H1 (cell line): ENCODE measurements around the gene IDH3A. TPM values are rescaled to one million over a fixed set of nuclear protein-coding genes. Genes with fewer than 3 reads are reported as not detected.

ENCODE experiments used
- CTCF ChIA-PET: fragments of 300-600 bp; sonication (Branson Sonifier 250); formaldehyde crosslinking; loops from one replicate; lab custom pipeline; 2021; ENCODE audit not compliant: partially characterized antibody; lab: Charles Lee
- POLR2A ChIA-PET: fragments of 300-600 bp; sonication (Branson Sonifier 250); formaldehyde crosslinking; loops from one replicate; lab custom pipeline; 2021; ENCODE audit warnings: inconsistent platforms; ENCODE audit not compliant: partially characterized antibody; lab: Charles Lee
- DNase-seq, 2 experiments: peaks; one replicate each; pipeline versions ENCODE4 v3.0.0 to v3.0.0-alpha.2; 2010 to 2022; ENCODE audit warnings: low spot score in 2 of 2, low read depth in 1 of 2, mixed read lengths in 1 of 2
- FAIRE-seq: peaks from 2 replicates; lab custom pipeline; 2011; peaks lifted over from hg19 to GRCh38; lab: Jason Lieb, UNC
- H2AFZ ChIP-seq: 2 replicates; pipeline ENCODE4 v1.8.1; 2012; ENCODE audit warnings: low read length, inconsistent platforms
- H2AK5ac ChIP-seq: 2 replicates; pipeline ENCODE4 v1.6.1; 2013; ENCODE audit warnings: low read depth, low read length
- H2BK120ac ChIP-seq: replicated peaks from 2 replicates; pipeline ENCODE3; 2013; ENCODE audit warnings: low read depth, low read length, inconsistent platforms
- H2BK12ac ChIP-seq: 2 replicates; pipeline ENCODE4 v1.6.1; 2013; ENCODE audit warnings: low read depth, low read length
- H2BK15ac ChIP-seq: 2 replicates; pipeline ENCODE4 v1.6.1; 2013; ENCODE audit warnings: low read length
- H2BK20ac ChIP-seq: 2 replicates; pipeline ENCODE4 v1.6.1; 2013; ENCODE audit warnings: low read length
- H2BK5ac ChIP-seq: 2 replicates; pipeline ENCODE4 v1.6.1; 2013; ENCODE audit warnings: low read depth, low read length
- H3K14ac ChIP-seq: 2 replicates; pipeline ENCODE4 v1.6.1; 2013; ENCODE audit warnings: inconsistent platforms; ENCODE audit not compliant: insufficient read length
- H3K18ac ChIP-seq: 2 replicates; pipeline ENCODE4 v1.6.1; 2013; ENCODE audit warnings: low read length; ENCODE audit errors: extremely low read depth
- H3K23ac ChIP-seq: 2 replicates; pipeline ENCODE4 v1.6.1; 2013; ENCODE audit warnings: inconsistent platforms; ENCODE audit not compliant: insufficient read length
- H3K23me2 ChIP-seq: 2 replicates; pipeline ENCODE4 v1.6.1; 2013; ENCODE audit warnings: low read depth, low read length
- H3K27ac ChIP-seq: 2 replicates; pipeline ENCODE4 v1.6.1; 2011; ENCODE audit warnings: low read depth, low read length, inconsistent platforms
- H3K27me3 ChIP-seq, 4 experiments: replicated peaks in 1 of 4; 1 replicate in 1 of 4; 2 replicates in 3 of 4; pipeline versions ENCODE4 v1.6.1 to v1.8.1; 2011 to 2013; ENCODE audit warnings: low read length in 3 of 4, mild to moderate bottlenecking in 3 of 4, inconsistent platforms in 2 of 4, mixed read lengths in 2 of 4, moderate library complexity in 1 of 4; ENCODE audit not compliant: control insufficient read depth in 3 of 4, insufficient read depth in 3 of 4; ENCODE audit errors: extremely low read depth in 1 of 4
- H3K36me3 ChIP-seq, 4 experiments: 2 replicates each; pipeline versions ENCODE4 v1.6.1 to v1.8.1; 2011 to 2013; ENCODE audit warnings: mild to moderate bottlenecking in 4 of 4, low read length in 3 of 4, moderate library complexity in 2 of 4, control low read depth in 1 of 4, inconsistent platforms in 1 of 4; ENCODE audit not compliant: insufficient read depth in 4 of 4, control insufficient read depth in 2 of 4
- H3K4ac ChIP-seq: replicated peaks from 2 replicates; pipeline ENCODE3; 2013; ENCODE audit warnings: low read length, low read depth, mixed read lengths, inconsistent platforms; ENCODE audit not compliant: insufficient read length
- H3K4me1 ChIP-seq, 4 experiments: replicated peaks in 1 of 4; 1 replicate in 1 of 4; 2 replicates in 3 of 4; pipeline versions ENCODE4 v1.6.1 to v1.8.1; 2011 to 2013; ENCODE audit warnings: low read length in 3 of 4, inconsistent platforms in 2 of 4, mixed read lengths in 1 of 4; ENCODE audit not compliant: insufficient read depth in 4 of 4, control insufficient read depth in 3 of 4
- H3K4me2 ChIP-seq, 2 experiments: 2 replicates each; pipeline versions ENCODE4 v1.6.1 to v1.8.1; 2011 to 2013; ENCODE audit warnings: low read depth in 2 of 2, low read length in 2 of 2, control low read depth in 1 of 2, inconsistent platforms in 1 of 2, mild to moderate bottlenecking in 1 of 2; ENCODE audit not compliant: insufficient read depth in 1 of 2
- H3K4me3 ChIP-seq, 4 experiments: fragments of 200-600, 300-600 bp in 1 of 4; sonication (generic), shearing (Covaris generic), sonication (Bioruptor Twin) in 1 of 4; 2 replicates each; pipeline versions ENCODE4 v1.5.1 to v1.8.1; 2011 to 2016; ENCODE audit warnings: low read length in 4 of 4, low read depth in 3 of 4, control low read depth in 2 of 4, inconsistent platforms in 2 of 4, mild to moderate bottlenecking in 2 of 4, mixed read lengths in 1 of 4, moderate library complexity in 1 of 4; ENCODE audit not compliant: insufficient read depth in 2 of 4; ENCODE audit errors: extremely low read depth in 1 of 4
- H3K56ac ChIP-seq: replicated peaks from 2 replicates; pipeline ENCODE3; 2013; ENCODE audit warnings: low read depth, mild to moderate bottlenecking, mixed read lengths, low read length, inconsistent platforms; ENCODE audit not compliant: insufficient read length
- H3K79me1 ChIP-seq: 2 replicates; pipeline ENCODE4 v1.6.1; 2013; ENCODE audit warnings: low read depth, low read length, control low read depth
- H3K79me2 ChIP-seq, 2 experiments: 2 replicates each; pipeline versions ENCODE4 v1.6.1 to v1.8.1; 2012 to 2013; ENCODE audit warnings: low read length in 2 of 2, mild to moderate bottlenecking in 2 of 2, inconsistent platforms in 1 of 2; ENCODE audit not compliant: insufficient read depth in 2 of 2, control insufficient read depth in 1 of 2
- H3K9ac ChIP-seq, 4 experiments: replicated peaks in 1 of 4; 1 replicate in 1 of 4; 2 replicates in 3 of 4; pipeline versions ENCODE4 v1.6.1 to v1.8.1; 2011 to 2013; ENCODE audit warnings: low read depth in 3 of 4, low read length in 3 of 4, control low read depth in 2 of 4, mild to moderate bottlenecking in 2 of 4, moderate library complexity in 2 of 4, inconsistent platforms in 1 of 4; ENCODE audit errors: extremely low read depth in 1 of 4
- H3K9me3 ChIP-seq, 2 experiments: 2 replicates each; pipeline versions ENCODE4 v1.6.1 to v1.8.1; 2012 to 2013; ENCODE audit warnings: mild to moderate bottlenecking in 2 of 2, moderate library complexity in 2 of 2, control low read depth in 1 of 2, inconsistent platforms in 1 of 2, low read depth in 1 of 2, low read length in 1 of 2, mixed read lengths in 1 of 2; ENCODE audit not compliant: insufficient read depth in 2 of 2
- H4K20me1 ChIP-seq, 2 experiments: replicated peaks in 1 of 2; 2 replicates each; pipeline versions ENCODE3 to v1.8.1; 2011 to 2013; ENCODE audit warnings: inconsistent platforms in 2 of 2, low read length in 2 of 2, mild to moderate bottlenecking in 1 of 2; ENCODE audit not compliant: insufficient read depth in 2 of 2, control insufficient read depth in 1 of 2
- H4K5ac ChIP-seq: 2 replicates; pipeline ENCODE4 v1.6.1; 2013; ENCODE audit warnings: low read length, low read depth, mixed read lengths, inconsistent platforms; ENCODE audit not compliant: insufficient read length
- H4K8ac ChIP-seq: 2 replicates; pipeline ENCODE4 v1.8.0; 2013; ENCODE audit warnings: mild to moderate bottlenecking, moderate library complexity, low read length, inconsistent platforms; ENCODE audit not compliant: insufficient read depth; ENCODE audit errors: extremely low read depth
- H4K91ac ChIP-seq: replicated peaks from 2 replicates; pipeline ENCODE3; 2013; ENCODE audit warnings: low read length, mixed read lengths, inconsistent platforms; ENCODE audit not compliant: insufficient read length
- GTF2F1 ChIP-seq: IDR thresholded peaks from 2 replicates; pipeline ENCODE4 v1.6.1; 2012; ENCODE audit warnings: low read depth, low read length, improper control_type of control experiment, borderline replicate concordance
- POU5F1 ChIP-seq: IDR thresholded peaks from 2 replicates; pipeline ENCODE4 v1.6.1; 2011; ENCODE audit warnings: low read depth, mild to moderate bottlenecking, low read length, moderate library complexity
- SP4 ChIP-seq: IDR thresholded peaks from 2 replicates; pipeline ENCODE4 v1.6.1; 2012; ENCODE audit warnings: low read length, inconsistent platforms
- WGBS, 2 experiments: shearing (Covaris generic) in 1 of 2; methylation state at CpG; one replicate each; pipeline versions ENCODE4 v1.1.6 to v1.1.7; 2013 to 2015; ENCODE audit warnings: low lambda C conversion rate in 2 of 2, mixed read lengths in 2 of 2, inconsistent platforms in 1 of 2, low coverage in 1 of 2, missing lambda C conversion rate in 1 of 2; ENCODE audit not compliant: insufficient replicate concordance in 2 of 2, insufficient coverage in 1 of 2, insufficient read length in 1 of 2; ENCODE audit errors: extremely low coverage in 1 of 2, missing lambda C conversion rate in 1 of 2; 5-methylcytosine and 5-hydroxymethylcytosine counted together
- polyA plus RNA-seq, 7 experiments: library from polyadenylated mRNA; depleted of rRNA in 3 of 7; stranded (reverse) in 5 of 7; unstranded in 2 of 7; fragments of >200 nt in 5 of 7; fragments of 200-250 nt in 2 of 7; gene quantifications; 1 replicate in 5 of 7; 2 replicates in 1 of 7; 4 replicates in 1 of 7; pipeline versions ENCODE4 v1.2.1 to v1.2.3, GENCODE V29; 2011 to 2013; ENCODE audit warnings: missing spikeins in 2 of 7, mixed read lengths in 2 of 7
- total RNA-seq: library from RNA; stranded (reverse); fragmentation: NEBNext Ultra II Directional; extraction: Animal tissue kit (Norgen Biotek cat#: 25700); gene quantifications from 2 replicates; pipeline ENCODE4 v1.2.1, GENCODE V29; 2021

Gene IDH3A
- total and polyA plus RNA-seq, 2 of the 8 experiments (the other 6 are each of a cell fraction or from before 2014, with no cell fraction given), result 23.4 to 36.8 TPM

- H3K9me3 ChIP-seq, result no peaks in the 10 kb centered on the region
Measured at GRCh38 chr15:78170848-78171773, 21.9 kb downstream of the IDH3A start.

More at GRCh38 chr15:78170848-78171773, 21.9 kb downstream of the IDH3A start:
- no peak overlapping the region for H3K23ac ChIP-seq
- POLR2A ChIA-PET, result no interaction called here
- H3K27me3 ChIP-seq, result no peaks in the 10 kb centered on the region
- H3K4me1 ChIP-seq, result no peaks in the 10 kb centered on the region
- H2BK120ac ChIP-seq, result no peak overlapping the region
- no peak overlapping the region for H2BK20ac ChIP-seq
- H3K4ac ChIP-seq, result no peak overlapping the region
- H3K27ac ChIP-seq, result no peak overlapping the region
- H2BK12ac ChIP-seq, result no peak overlapping the region
- H3K56ac ChIP-seq, result no peak overlapping the region
- DNase-seq, result no peak
- no peaks in the 10 kb centered on the region for H3K79me2 ChIP-seq
- TF ChIP-seq SP4 (no peak), POU5F1 (no peak), GTF2F1 (no peak)
- CTCF ChIA-PET, result interaction anchor here (0.8 to 19.5 kb wide), 6 partner anchors 9 to 68 kb away, joined by 3 to 285 read pairs (median 4); partner anchors contain the start of gene ACSBG1
- no peak overlapping the region for H2AFZ ChIP-seq
- no peak overlapping the region for H4K8ac ChIP-seq
- H3K79me1 ChIP-seq, result no peaks in the 10 kb centered on the region
- no peak overlapping the region for H2BK15ac ChIP-seq
- no peak overlapping the region for H3K4me2 ChIP-seq
- no peak overlapping the region for H2BK5ac ChIP-seq
- H2AK5ac ChIP-seq, result no peak overlapping the region
- H3K23me2 ChIP-seq, result no peaks in the 10 kb centered on the region
- H4K20me1 ChIP-seq, result peaks cover 2 to 3% of the 10 kb centered on the region in 2 experiments
- no peak overlapping the region for H3K9ac ChIP-seq
- no peak overlapping the region for H3K4me3 ChIP-seq
- no peak overlapping the region for H3K18ac ChIP-seq
- H4K91ac ChIP-seq, result no peak overlapping the region
- H3K14ac ChIP-seq, result no peak overlapping the region
- H4K5ac ChIP-seq, result no peak overlapping the region
- peaks cover 3 to 13% (median 10%) of the 10 kb centered on the region in 4 experiments; a peak in 6 of 8 replicates for H3K36me3 ChIP-seq
- WGBS, 2 experiments, result 92% methylated on average over 17 of the region's 17 CpGs; no CpG with 5 or more reads in 1 of the 2 experiments
- no peak for FAIRE-seq
